DND-41 (cell line): ENCODE data around the gene CACNG8.
A peak's percentile ranks its signal among the peaks of the same experiment; 100 is the strongest.

Experiments used
- ATAC-seq: fragments of 200-7000 bp; cut with Tn5 transposase; 3 replicates; pipeline ENCODE4 v1.9.1; 2021; ENCODE audit warnings: low read depth; ENCODE audit not compliant: insufficient read depth
- DNase-seq: peaks from one replicate; pipeline ENCODE4 v3.0.0-alpha.2; 2020
- H2AFZ ChIP-seq: 2 replicates; pipeline ENCODE4 v1.6.0; 2012; ENCODE audit warnings: low read depth, low read length
- H3K27ac ChIP-seq: 2 replicates; pipeline ENCODE4 v1.5.1; 2012; ENCODE audit warnings: low read length, inconsistent platforms
- H3K27me3 ChIP-seq: fragments of 200-600 bp; sonication (generic); 2 replicates; pipeline ENCODE4 v1.6.0; 2012; ENCODE audit warnings: low read length, mild to moderate bottlenecking, inconsistent platforms; ENCODE audit not compliant: insufficient read depth, poor library complexity
- H3K36me3 ChIP-seq: 2 replicates; pipeline ENCODE4 v1.5.1; 2012; ENCODE audit warnings: low read length, inconsistent platforms; ENCODE audit not compliant: insufficient read depth
- H3K4me1 ChIP-seq: 2 replicates; pipeline ENCODE4 v1.5.1; 2012; ENCODE audit warnings: mild to moderate bottlenecking, low read length; ENCODE audit not compliant: insufficient read depth
- H3K4me2 ChIP-seq: 2 replicates; pipeline ENCODE4 v1.6.0; 2012; ENCODE audit warnings: mild to moderate bottlenecking, moderate library complexity, low read length, inconsistent platforms; ENCODE audit not compliant: insufficient read depth
- H3K4me3 ChIP-seq, 2 experiments: fragments of 200-600 bp in 1 of 2; shearing (Covaris generic) in 1 of 2; 2 replicates each; pipeline ENCODE4 v1.5.1; 2012 to 2016; ENCODE audit warnings: inconsistent platforms in 2 of 2, low read length in 2 of 2, mild to moderate bottlenecking in 2 of 2, low read depth in 1 of 2, moderate library complexity in 1 of 2
- H3K79me2 ChIP-seq: 2 replicates; pipeline ENCODE4 v1.6.0; 2012; ENCODE audit warnings: low read length, inconsistent platforms; ENCODE audit not compliant: insufficient read depth
- H3K9ac ChIP-seq: 2 replicates; pipeline ENCODE4 v1.6.0; 2012; ENCODE audit warnings: low read depth, mild to moderate bottlenecking, inconsistent platforms, low read length, moderate library complexity
- H3K9me3 ChIP-seq: 2 replicates; pipeline ENCODE4 v1.5.1; 2012; ENCODE audit warnings: low read length, moderate library complexity, mild to moderate bottlenecking, inconsistent platforms; ENCODE audit not compliant: insufficient read depth, severe bottlenecking
- H4K20me1 ChIP-seq: 2 replicates; pipeline ENCODE4 v1.6.0; 2012; ENCODE audit warnings: low read length; ENCODE audit not compliant: insufficient read depth
- EZH2 ChIP-seq: IDR thresholded peaks from 3 replicates; pipeline ENCODE4 v1.6.1; 2012; ENCODE audit warnings: borderline replicate concordance, low read depth, mild to moderate bottlenecking, moderate library complexity, low read length, inconsistent platforms; ENCODE audit not compliant: severe bottlenecking
- TF ChIP-seq, protein P1 (sequence below): IDR thresholded peaks from 2 replicates; pipeline ENCODE4 v1.5.1; 2012; ENCODE audit warnings: borderline replicate concordance, low read length, moderate library complexity, mild to moderate bottlenecking; ENCODE audit not compliant: poor library complexity, severe bottlenecking; ENCODE audit errors: extremely low read depth

Gene CACNG8

DNA sequence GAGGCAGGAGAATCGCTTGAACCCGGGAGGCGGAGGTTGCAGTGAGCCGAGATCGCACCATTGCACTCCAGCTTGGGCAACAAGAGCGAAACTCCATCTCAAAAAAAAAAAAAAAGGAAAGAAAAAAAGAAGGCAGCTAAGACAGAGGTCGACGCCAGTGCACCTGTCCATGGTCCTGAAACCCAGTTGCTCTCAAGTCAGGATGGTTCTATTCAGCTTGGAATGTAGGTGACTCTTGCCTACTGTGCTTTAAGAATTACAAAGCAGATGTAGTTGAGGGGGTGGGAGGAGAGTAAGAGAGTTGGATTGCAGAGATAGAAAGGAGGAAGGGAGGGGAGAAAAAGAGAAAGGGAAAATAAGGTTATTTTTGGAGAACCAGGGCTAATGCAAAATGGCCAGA, 35.0 kb upstream of the CACNG8 start:
- Histone ChIP-seq H3K79me2 (no peaks in the 10 kb centered on the region), H3K36me3 (no peaks in the 10 kb centered on the region), H3K27me3 (no peaks in the 10 kb centered on the region), H3K9ac (no peak overlapping the region), H3K27ac (no peak overlapping the region), H3K4me1 (no peaks in the 10 kb centered on the region), H3K4me3 (no peak overlapping the region), H2AFZ (no peak overlapping the region), H3K9me3 (no peaks in the 10 kb centered on the region), H4K20me1 (no peaks in the 10 kb centered on the region), H3K4me2 (no peak overlapping the region)
- ATAC-seq (peak; percentile 70), DNase-seq (peak; percentile 76)
- TF ChIP-seq, protein P1, sequence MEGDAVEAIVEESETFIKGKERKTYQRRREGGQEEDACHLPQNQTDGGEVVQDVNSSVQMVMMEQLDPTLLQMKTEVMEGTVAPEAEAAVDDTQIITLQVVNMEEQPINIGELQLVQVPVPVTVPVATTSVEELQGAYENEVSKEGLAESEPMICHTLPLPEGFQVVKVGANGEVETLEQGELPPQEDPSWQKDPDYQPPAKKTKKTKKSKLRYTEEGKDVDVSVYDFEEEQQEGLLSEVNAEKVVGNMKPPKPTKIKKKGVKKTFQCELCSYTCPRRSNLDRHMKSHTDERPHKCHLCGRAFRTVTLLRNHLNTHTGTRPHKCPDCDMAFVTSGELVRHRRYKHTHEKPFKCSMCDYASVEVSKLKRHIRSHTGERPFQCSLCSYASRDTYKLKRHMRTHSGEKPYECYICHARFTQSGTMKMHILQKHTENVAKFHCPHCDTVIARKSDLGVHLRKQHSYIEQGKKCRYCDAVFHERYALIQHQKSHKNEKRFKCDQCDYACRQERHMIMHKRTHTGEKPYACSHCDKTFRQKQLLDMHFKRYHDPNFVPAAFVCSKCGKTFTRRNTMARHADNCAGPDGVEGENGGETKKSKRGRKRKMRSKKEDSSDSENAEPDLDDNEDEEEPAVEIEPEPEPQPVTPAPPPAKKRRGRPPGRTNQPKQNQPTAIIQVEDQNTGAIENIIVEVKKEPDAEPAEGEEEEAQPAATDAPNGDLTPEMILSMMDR, result no peak
- TF ChIP-seq EZH2, result no peak

DNA sequence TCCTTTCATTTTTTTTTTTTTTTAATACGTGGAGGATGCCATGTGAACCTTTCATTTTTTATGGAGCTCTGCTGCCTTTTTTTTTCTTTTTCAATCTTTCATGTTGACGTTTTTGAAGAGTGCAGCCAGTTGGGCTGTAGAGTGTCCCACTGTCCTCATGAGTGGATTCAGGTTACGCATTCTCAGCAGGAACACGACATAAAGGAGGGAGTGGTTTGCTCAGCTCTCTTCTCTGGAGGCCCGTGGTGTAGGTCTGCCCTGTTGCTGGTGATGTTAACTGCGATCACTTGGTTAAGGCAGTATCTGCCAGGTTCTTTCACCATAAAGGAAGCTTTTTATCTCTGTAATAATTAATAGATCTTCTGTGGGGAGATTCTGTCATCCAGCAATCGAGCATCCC, 26.7 kb upstream of the CACNG8 start:
- no peak overlapping the region for H2AFZ ChIP-seq
- H3K9me3 ChIP-seq, result no peaks in the 10 kb centered on the region
- no peak overlapping the region for H3K4me2 ChIP-seq
- H3K27ac ChIP-seq, result no peak overlapping the region
- no peak for ATAC-seq
- H3K36me3 ChIP-seq, result no peaks in the 10 kb centered on the region
- H3K27me3 ChIP-seq, result no peaks in the 10 kb centered on the region
- TF ChIP-seq EZH2, result no peak
- TF ChIP-seq, protein P1, result no peak
- no peaks in the 10 kb centered on the region for H3K79me2 ChIP-seq
- H3K4me1 ChIP-seq, result no peaks in the 10 kb centered on the region
- no peak overlapping the region for H3K9ac ChIP-seq
- H3K4me3 ChIP-seq, result no peak overlapping the region
- no peaks in the 10 kb centered on the region for H4K20me1 ChIP-seq
- DNase-seq, result no peak

DNA sequence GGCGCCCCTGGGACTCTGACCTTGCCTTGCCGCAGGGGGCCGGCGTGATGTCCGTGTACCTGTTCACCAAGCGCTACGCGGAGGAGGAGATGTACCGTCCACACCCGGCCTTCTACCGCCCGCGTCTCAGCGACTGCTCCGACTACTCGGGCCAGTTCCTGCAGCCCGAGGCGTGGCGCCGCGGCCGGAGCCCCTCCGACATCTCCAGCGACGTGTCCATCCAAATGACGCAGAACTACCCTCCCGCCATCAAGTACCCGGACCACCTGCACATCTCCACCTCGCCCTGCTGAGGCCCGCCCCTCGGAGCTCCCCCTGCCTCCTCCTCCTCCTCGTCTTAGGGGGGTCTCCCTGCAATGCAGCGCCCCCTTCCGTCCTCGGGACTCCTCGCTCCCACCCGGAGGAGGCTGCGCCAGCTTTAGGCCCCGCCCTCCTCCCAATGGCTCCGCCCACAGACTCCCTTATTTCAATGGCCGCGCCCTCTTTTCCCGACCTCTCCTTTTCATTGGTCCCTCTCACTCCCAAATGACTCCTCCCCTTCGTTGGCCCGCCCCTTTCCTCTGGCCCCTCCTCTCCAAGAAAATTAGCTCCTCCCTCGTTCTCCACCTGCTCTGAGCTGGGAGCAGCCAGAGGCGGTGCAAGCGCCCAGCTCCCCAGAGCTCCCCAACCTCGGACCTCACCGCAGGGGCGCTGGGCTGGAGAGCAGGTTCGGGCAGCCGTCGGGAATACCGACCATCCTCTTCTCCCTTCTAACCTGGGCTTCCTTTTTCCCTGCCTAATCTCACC, 20.5 kb upstream of the CACNG8 start:
- Histone ChIP-seq H4K20me1 (no peaks in the 10 kb centered on the region), H3K79me2 (no peaks in the 10 kb centered on the region), H3K27ac (no peak overlapping the region), H3K4me3 (no peak overlapping the region), H3K4me2 (no peak overlapping the region), H3K36me3 (no peaks in the 10 kb centered on the region), H3K9ac (no peak overlapping the region), H3K9me3 (no peaks in the 10 kb centered on the region), H3K4me1 (no peaks in the 10 kb centered on the region), H2AFZ (no peak overlapping the region), H3K27me3 (no peaks in the 10 kb centered on the region)
- TF ChIP-seq, protein P1, result no peak
- TF ChIP-seq EZH2, result no peak
- ATAC-seq, result no peak
- DNase-seq, result peak; percentile 15
